C1 segment of cervical spinal cord (tissue), 14 donors: ENCODE results near the gene COMTD1.
A peak's percentile ranks its signal among the peaks of the same experiment; 100 is the strongest.
"Not testable (repeated sequence)": the region's sequence is repeated elsewhere in the genome, so short reads cannot be mapped to it uniquely, and the experiment has no call there.

Experiments used
- DNase-seq, 14 donors: peaks; one replicate each; lab custom pipeline; 2025; lab: John Stamatoyannopoulos, UW

COMTD1 gene

DNA sequence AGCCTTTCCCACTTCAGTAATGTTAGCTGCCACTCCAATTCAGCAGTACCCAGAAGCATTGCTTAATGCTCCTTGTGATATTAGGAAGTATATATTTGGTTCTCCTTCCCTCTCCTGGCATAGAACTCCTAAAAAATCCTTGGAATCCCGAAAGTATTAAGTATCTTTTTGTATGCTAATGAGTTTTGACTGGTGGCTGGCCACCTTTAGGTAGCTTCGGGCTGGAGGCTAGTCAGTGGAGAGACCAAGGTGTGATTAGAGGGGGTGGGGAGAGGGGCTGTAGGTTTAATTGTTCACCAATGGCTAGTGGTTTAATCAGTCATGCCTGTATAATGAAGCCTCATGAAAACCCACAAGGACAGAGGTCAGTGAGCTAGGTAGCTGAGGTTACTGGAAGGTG lies 12.2 kb downstream of the COMTD1 start:
- no peak for DNase-seq

DNA sequence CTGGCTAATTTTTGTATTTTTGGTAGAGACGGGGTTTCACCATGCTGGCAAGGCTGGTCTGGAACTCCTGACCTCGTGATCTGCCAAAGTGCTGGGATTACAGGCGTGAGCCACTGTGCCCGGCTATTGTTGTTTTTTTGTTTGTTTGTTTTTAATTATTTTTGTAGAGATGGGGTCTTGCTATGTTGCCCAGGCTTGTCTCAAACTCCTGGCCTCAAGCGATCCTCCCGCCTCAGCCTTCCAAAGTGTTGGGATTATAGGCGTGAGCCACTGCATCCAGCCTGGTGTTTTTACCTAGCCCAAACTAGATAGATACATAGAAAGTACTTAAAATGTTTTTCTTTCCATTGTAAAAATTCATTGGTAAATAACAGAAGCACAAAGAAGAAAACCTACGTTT lies 14.3 kb downstream of the COMTD1 start:
- DNase-seq, result not testable (repeated sequence)

DNA sequence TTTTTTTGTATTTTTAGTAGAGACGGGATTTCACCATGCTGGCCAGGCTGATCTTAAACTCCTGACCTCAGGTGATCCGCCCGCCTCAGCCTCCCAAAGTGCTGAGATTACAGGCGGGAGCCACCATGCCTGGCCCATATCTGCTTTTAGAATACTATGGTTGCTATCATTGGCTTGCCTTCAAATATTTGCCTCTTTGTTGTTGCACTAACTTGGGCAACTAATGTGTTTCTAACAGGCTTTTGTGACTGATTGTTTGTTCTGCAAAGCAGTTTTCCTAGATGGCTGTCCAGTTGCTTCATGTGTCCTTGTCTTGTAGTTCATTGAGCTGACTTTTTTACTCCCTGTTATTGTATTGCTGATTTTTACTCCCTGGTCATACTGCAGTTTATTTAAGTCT lies 15.5 kb downstream of the COMTD1 start:
- no peak for DNase-seq

DNA sequence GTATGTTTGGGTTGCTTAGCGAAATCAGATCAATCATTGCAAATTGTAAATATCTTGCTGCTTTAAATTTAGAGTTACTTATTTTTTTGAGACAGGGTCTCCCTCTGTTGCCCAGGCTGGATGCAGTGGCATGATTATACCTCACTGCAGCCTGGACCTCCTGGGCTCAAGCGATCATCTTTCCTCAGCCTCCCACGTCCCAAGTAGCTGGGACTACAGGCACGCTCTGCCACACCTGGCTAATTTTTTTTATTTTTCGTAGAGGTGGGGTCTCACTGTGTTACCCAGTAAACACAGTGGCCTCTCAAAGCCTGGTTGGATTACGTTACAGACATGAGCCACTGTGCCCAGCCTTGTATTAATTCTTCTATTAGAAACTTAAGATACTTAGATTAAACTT lies 23.4 kb downstream of the COMTD1 start:
- DNase-seq, result no peak

DNA sequence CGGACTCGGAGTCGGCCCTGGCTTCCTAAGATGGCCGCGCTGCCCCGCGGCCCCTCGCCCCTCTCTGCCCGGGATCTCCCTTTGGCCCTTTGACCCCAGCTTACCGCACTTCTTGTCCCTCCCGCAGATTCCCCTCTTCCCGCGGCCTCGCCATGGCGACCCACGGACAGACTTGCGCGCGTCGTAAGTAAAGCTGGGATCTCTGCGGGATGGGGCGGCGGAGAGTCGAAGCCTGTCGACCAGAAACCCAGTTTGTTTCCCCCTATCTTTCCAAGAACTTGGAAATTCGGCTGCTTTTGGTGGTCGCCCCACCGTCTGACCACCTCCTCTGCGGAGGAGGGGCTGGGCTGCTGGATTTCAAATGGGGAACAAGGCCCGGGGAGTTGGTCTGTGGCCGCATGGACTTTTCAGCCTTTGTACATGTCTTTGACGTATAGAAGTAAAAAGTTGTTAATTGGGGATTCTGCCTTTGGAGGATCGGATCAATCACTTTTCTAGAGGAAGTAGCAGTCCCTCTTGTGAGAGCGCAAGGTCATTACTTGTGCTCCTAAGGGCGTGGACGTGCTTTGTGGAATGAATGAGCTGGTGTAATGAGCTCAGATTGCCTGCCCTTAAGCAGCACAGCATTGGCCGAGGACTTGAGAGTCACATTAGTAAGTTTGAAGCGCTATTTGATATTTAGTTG lies 24.6 kb downstream of the COMTD1 start:
- DNase-seq, result peak in 1 of 14 donors; percentile 65

DNA sequence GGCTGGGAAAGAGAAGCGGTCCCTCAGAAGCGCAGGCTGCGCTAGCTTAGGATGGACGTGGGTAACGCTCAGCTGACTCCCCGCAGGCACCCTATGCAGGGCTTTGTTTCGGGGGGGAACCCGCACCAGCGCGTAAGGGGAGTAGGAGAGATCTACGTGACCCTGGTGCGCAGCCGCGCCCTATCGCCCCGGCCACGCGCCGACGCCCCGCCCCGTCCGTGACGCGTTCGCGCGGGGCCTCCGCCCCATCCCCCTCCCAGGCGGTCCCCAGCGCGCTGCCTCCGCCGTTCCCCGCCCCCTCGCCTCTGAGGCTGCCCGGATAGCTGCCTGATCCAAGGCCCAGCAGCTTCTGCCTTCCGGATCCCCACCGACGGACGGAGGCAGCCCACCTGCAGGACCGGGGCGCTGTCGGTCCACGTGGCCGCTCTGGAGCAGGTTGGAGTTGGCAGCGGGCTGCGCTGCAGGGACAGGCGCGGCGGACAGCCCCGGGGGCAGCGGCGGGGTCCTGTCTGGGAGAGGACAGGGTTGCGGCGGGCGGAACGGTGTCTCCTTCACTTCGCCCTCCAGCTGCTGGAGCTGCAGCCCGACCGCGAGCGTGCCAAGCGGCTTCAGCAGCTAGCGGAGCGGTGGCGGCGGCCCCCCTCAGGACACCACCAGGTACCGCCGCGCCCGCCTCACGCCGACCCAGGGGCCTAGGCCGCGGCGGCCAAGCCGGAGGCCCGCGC lies 25.3 kb downstream of the COMTD1 start, which contains the start of gene VDAC2:
VDAC2 (plus strand) TSS at position 515 of the 725 bp plus-strand sequence. CDS start 363 bp downstream, outside the sequence.
- peak; percentile 74 to 98 (median 94) for DNase-seq

DNA sequence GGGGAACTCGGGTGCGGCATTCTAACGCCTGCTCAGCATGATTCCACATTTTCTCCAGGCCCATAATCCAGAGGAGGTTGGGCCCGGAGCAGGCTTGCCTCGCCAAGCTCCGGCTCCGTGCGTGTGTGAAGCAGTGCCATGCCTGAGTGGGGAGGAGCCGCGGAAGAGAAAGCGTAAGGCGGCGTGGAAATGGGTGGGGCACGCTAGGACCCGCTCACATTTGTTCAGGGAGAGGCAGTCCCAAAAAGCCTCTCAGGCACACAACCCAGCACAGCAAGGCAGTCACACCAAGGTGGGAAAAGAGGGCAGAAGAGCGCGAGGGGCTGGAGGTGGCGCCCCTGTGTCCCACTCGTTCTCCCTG lies 25.9 kb downstream of the COMTD1 start:
- peak in 6 of 14 donors; percentile 51 to 83 (median 66) for DNase-seq

DNA sequence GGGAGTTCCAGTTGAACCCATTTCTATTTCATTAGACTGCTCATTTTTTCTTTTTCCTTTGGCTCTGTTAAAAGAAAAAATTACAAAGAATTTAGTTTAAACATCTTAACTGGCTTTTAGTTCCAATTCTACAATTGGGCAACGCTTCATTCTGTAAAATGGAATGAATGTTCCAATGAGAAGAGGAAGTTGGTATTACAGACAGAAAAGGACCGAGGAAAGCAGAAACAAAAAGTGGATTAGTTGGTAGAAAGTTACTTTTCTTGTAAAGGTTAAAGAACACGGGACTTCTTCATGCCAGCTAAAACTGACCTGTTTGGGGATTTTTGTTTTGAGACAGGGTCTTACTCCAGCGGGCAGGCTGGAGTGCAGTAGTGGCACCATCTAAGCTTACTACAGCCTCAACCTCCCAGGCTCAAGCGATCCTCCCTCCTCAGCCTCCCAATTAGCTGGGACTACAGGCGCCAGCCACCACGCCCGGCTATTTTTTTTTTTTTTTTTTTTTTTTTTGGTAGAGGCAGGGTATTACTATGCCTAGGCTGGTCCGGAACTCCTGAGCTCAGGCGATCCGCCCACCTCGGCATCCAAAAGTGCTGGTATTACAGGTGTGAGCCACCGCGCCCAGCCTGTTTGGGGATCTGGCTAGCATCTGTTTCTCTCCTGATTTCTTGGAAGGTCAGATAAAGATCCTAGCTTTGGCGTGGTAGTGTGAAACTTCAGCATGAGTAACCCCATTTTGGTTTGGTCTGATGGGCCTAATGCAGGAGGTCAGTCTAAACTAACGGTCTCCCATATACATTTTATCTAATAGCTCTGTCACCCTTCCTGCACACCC lies 26.5 kb downstream of the COMTD1 start:
- DNase-seq, result peak in 1 of 14 donors; percentile 29

DNA sequence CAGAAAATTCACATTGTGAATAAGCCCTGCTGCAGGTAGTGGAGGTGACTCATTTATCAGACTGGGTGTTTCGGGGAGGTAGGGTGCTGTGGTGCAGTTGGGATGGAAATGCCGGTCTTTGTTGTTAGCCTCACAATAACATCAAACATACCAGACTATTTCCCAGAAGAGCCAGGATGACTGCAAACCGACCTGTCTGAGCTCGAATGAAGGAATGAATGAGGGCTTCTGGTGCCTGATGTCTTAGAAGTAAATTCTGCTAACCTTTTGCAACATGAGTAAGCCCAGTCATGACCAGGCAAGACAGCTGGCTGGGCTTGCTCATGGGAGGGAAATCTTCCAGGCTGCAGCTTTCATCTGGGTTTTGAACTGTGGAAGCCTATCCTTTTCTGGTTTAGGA lies 27.6 kb downstream of the COMTD1 start:
- no peak for DNase-seq

DNA sequence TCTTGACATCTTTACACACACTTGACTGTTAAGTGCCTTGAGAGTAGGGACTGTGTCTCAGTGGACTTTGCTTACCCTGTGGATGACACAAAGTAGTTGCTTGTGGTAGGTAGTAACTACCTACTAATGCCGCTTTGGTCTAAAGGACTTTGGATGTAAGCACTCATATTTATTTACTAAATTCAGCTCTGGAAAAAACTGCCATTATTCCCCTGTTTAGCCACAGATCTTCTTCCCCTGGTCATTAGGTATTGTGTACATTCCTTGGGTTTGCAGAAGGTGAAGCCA lies 28.0 kb downstream of the COMTD1 start:
- no peak for DNase-seq

DNA sequence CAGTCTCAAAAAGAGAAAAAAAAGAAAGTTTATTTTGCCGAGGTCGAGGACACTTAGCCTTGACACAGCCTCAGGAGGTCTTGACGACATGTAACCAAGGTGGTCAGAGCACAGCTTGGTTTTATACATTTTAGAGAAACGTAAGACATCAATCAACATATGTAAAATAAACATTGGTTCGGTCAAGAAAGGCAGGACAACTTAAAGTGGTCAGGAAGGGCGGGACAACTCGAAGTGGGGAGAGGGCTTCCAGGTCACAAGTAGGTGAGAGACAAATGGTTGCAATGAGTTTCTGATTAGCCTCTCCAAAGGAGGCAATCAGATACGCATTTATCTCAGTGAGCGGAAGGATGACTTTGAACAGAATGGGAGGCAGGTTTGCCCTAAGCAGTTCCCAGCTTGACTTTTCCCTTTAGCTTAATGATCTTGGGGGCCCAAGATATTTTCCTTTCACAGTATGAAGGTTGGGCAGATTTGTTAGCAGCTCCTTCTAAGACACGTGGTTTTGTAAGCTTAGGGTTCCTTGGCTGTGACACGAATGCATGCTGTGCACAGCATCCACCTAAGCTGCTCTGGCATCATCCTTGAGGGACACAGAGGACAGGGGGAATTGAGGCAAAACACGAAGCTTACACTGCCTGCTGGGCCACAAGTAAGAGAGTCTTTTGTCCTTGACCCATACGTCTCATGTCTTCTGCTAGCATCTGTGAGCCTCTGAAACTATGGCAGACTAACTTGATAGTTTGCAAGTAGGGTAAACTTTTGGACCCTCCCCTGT lies 28.5 kb downstream of the COMTD1 start:
- no peak for DNase-seq

DNA sequence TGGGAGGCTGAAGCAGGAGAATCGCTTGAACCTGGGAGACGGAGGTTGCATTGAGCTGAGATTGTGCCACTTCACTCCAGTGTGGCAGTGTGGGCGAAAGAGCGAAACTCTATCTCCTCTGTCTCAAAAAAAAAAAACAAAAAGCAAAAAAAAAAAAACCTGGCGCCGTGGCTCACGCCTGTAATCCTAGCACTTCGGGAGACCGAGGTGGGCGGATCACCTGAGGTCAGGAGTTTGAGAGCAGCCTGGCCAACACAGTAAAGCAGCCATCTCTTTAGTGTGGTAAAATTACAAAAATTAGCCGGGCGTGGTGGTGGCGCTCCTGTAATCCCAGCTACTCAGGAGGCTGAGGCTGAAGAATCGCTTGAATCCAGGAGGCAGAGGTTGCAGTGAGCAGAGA lies 29.1 kb downstream of the COMTD1 start:
- DNase-seq, result not testable (repeated sequence)

DNA sequence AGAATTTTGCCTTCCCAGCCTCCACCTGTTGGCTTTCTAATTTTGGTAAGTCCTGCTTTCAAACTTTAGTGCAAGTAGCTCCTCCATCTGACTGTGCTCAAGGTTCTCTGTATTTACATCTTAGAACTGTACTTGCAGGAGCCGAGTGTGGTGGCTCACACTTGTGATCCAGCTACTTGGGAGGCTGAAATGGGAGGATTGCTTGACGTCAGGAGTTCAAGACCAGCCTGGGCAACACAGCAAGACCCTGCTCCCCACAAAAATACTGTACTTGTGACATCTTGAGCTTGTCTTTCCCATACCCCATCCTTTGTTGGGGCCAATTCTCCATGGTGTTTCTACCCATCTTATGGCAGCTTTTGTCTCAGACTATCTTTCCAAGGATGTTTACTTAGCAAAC lies 29.8 kb downstream of the COMTD1 start:
- DNase-seq, result no peak

DNA sequence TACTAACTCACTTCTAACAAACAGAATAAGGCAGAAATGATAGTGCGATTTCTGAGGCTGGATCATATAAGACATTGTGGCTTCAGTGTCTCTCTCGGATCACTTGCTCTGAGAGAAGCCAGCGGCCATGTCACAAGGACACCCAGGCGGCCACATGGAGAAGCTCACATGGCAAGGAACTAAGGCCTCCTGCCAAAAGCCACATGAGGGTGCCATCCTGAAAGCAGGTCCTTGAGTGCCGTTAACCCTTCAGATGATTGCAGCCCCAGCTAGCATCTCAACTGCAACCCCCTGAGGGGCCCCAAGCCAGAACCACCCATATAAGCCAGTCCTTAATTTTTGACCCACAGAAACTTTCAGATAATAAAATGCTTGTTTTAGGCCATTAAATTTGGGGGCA lies 32.0 kb downstream of the COMTD1 start:
- no peak for DNase-seq

DNA sequence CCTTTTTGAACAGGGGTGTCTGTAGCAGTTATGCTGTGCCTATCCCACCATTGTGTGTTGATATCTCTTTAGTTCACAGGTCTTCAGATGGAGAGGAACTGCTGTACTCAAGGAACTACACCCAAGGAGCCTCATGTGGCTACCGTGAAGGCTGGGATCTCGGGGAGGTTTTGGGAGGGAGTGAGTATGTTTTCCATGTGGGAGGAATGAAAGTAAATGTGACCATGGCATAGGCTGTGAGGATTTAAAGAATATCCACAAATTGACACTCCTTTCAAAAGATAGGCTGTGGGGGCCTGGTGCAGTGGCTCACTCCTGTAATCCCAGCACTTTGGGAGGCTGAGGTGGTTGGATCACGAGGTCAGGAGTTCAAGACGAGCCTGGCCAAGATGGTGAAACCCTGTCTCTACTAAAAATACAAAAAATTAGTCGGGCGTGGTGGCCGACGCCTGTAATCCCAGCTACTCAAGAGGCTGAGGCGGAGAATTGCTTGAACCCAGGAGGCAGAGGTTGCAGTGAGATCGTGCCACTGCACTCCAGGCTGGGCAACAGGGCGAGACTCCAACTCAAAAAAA lies 32.6 kb downstream of the COMTD1 start:
- not testable (repeated sequence) for DNase-seq

DNA sequence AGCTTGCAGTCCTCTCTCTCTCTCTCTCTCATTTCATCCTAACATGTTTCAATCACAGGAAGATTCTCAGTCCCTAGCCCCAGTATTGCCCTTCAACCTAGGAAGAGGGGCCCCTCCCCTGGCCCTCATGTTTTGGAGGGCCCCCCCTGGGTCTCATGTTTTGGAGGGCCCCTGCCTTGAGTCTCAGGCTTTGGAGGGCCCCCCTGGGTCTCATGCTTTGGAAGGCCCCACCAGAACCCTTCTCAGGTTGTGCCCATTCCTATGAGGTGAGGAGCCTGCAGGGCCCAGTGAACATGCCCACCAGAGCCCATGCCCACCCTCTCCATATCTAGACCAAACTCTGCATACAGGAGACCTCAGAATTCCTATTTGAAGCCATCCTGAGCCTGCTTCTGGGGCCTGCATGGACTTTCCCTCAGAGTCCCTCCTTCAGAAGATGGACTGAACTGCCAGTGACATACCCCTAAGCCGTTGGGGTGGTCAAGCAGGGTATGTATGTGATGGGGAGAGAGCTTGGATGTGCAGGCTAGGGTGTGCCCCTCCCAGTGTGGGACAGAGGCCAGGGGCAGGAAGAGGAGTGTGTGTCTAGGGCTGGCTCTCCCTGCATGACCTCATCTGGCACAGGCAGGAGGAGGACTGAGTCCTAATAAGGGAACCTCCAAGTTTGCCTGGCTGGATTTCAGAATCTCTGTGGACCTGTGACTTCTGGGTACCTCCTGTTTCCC lies 33.3 kb downstream of the COMTD1 start:
- DNase-seq, result no peak

DNA sequence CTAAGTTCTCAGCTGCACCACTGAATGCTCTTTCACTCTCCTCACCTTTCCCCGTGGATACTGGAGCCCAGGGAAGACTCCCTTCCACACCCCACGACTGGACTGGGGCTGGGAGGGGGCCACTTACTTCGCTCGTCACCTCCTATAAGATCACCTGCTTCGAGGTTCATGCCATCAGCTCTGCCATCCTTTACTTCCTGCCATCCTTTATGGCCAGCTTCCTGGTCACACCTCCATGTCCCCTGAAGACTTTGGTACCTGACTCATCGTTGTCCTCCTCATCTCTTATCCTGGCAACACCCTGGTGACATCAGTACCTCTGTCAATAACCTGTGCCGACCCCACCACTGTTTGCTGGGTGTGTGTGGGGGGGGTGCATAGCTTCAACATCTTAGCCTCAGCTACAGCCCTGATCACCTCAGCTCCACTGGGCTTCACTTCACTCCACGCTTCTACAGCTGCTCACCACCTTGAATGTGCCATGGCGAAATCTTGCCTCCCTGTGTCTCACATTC lies 33.9 kb downstream of the COMTD1 start:
- no peak for DNase-seq

DNA sequence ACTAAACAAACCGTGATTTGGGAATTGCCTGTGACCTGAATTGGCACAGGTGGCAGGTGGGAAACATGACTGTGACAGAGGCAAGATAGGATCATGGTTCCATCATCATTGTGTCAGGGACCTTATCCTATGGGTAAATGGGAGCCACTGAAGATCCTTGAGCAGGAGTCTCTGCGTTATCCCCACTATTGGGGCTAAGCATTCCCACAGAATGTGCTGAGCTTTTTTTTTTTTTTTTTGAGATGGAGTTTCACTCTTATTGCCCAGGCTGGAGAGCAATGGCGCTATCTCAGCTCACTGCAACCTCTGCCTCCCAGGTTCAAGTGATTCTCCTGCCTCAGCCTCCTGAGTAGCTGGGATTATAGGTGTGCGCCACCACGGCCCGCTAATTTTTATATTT lies 35.8 kb downstream of the COMTD1 start:
- DNase-seq, result not testable (repeated sequence)

DNA sequence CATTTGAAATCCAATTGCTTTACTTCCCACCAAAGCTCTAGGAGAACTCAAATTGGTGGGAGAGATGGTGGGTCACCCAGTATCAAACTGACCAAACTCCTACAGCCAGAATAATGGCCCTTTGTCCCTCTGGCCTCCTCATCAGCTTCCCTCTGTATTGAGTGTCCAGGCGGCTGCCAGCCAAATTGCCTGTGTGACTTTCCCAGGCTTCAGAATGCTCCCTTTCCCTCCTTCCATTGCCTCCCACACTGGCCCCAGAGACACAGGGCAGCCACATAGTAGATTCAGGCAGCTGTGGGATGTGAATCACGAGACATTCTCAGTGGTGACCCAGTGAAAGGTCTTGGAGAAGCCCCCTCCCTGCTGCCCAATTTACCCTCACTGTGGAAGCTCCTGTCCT lies 37.9 kb downstream of the COMTD1 start:
- peak in 9 of 14 donors; percentile 4 to 46 (median 12) for DNase-seq

DNA sequence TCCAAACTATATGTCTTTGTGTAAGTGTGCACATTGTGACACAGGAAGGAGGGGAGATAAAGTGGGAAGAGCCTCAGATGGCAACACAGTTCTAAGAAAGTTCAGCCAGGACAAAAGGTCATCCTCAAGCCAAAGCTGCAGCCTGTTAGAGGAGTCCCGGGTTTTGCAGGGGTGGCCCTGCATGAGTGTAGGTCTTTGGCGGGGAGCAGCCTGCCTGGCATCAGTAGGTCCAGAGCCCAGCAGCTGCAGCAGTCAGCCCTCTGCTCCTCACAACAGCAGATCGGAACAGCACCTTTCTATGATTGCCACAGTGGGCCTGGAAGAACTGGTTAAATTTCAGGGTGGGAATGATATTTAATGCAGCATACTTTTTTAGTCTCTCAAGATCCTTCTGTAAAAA lies 38.7 kb downstream of the COMTD1 start:
- DNase-seq, result no peak
